Osteocyte (in vitro differentiated cells): Measurements from ENCODE around the gene KATNAL2. TPM values are rescaled to one million over a fixed set of nuclear protein-coding genes. Genes with fewer than 3 reads are reported as not detected.

Source experiments
- DNase-seq: peaks from one replicate; pipeline ENCODE4 v3.0.0; 2021; ENCODE audit warnings: mixed read lengths; ENCODE audit not compliant: unreplicated experiment; ENCODE audit errors: extremely low spot score
- H3K27ac Mint-ChIP-seq: one replicate; pipeline ENCODE4 v1.8.0; 2021; ENCODE audit warnings: mild to moderate bottlenecking, mixed read lengths; ENCODE audit not compliant: unreplicated experiment
- H3K27me3 Mint-ChIP-seq: one replicate; pipeline ENCODE4 v1.8.0; 2021; ENCODE audit warnings: mixed read lengths; ENCODE audit not compliant: unreplicated experiment
- H3K36me3 Mint-ChIP-seq: one replicate; pipeline ENCODE4 v1.8.0; 2021; ENCODE audit warnings: mixed read lengths; ENCODE audit not compliant: unreplicated experiment
- H3K4me1 Mint-ChIP-seq: one replicate; pipeline ENCODE4 v1.8.0; 2021; ENCODE audit warnings: mixed read lengths; ENCODE audit not compliant: unreplicated experiment
- H3K4me3 Mint-ChIP-seq: one replicate; pipeline ENCODE4 v1.8.0; 2021; ENCODE audit warnings: mild to moderate bottlenecking, moderate library complexity, mixed read lengths; ENCODE audit not compliant: unreplicated experiment
- H3K9me3 Mint-ChIP-seq: one replicate; pipeline ENCODE4 v1.8.0; 2021; ENCODE audit warnings: mixed read lengths; ENCODE audit not compliant: unreplicated experiment
- total RNA-seq: library from RNA; stranded (reverse); gene quantifications from 2 replicates; pipeline ENCODE4 v1.2.1, GENCODE V29; 2021
- TF ChIP-seq, protein P1 (sequence below): fragments of 200-600 bp; sonication (generic); IDR thresholded peaks from 2 replicates; pipeline ENCODE4 v1.5.0; 2021; ENCODE audit warnings: antibody characterized with exemption, mild to moderate bottlenecking, moderate library complexity

KATNAL2 gene
- total RNA-seq, 1 donor from 2014 or later = 7.9 TPM

DNA sequence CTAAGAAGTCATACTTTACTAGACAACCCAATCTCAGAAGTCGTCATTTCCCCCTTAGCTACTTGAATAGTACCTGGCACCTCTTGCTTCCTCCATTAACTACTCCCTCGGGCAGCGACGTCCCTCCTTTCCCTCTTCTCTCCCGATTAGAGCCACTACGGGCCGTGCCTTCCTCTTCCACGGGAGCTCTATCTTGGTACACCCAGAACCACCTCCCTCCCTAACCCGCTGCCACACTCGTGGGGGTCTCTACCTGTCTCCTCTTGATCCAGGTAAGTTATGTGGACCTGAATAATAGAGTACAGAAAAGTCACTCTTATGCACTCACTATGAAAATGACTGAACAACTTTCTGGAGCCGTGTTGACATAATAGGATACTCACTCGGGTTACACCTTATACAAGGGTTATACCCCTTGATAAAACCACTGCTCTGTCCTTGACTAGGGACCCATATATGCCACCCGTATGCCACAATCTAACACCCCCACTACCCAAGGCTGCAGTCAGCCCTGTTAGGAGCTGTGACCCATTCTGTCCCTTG is 233.5 kb downstream of the KATNAL2 start:
- peak overlapping the region; percentile 93 for H3K27ac Mint-ChIP-seq
- H3K4me1 Mint-ChIP-seq = peaks cover 27% of the 10 kb centered on the region
- peak overlapping the region; percentile 90 for H3K4me3 Mint-ChIP-seq
- H3K27me3 Mint-ChIP-seq = no peaks in the 10 kb centered on the region
- no peaks in the 10 kb centered on the region for H3K9me3 Mint-ChIP-seq
- peaks cover 18% of the 10 kb centered on the region for H3K36me3 Mint-ChIP-seq
- TF ChIP-seq, protein P1, sequence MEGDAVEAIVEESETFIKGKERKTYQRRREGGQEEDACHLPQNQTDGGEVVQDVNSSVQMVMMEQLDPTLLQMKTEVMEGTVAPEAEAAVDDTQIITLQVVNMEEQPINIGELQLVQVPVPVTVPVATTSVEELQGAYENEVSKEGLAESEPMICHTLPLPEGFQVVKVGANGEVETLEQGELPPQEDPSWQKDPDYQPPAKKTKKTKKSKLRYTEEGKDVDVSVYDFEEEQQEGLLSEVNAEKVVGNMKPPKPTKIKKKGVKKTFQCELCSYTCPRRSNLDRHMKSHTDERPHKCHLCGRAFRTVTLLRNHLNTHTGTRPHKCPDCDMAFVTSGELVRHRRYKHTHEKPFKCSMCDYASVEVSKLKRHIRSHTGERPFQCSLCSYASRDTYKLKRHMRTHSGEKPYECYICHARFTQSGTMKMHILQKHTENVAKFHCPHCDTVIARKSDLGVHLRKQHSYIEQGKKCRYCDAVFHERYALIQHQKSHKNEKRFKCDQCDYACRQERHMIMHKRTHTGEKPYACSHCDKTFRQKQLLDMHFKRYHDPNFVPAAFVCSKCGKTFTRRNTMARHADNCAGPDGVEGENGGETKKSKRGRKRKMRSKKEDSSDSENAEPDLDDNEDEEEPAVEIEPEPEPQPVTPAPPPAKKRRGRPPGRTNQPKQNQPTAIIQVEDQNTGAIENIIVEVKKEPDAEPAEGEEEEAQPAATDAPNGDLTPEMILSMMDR = no peak
- DNase-seq = no peak

DNA sequence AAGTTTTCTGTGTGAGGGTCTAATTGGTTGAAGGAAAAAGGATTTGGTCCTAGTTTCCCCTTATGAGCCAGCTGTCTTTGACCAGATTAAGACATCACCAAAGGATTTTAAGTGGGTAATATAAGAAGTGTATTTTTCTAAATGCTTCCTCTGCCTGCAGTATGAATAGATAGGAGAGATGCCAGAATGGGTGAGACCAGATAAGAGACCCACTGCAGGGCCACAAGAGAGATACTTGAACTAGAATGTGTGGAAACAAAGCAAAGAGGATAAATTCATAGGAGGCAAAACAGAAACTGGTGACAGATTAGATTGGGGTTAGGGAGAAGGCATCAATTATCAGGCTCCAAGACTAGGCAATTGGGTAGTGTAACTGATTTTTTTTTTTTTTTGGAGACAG is 234.0 kb downstream of the KATNAL2 start:
- Mint-ChIP-seq H3K4me3 (peak overlapping the region; percentile 90), H3K36me3 (peaks cover 23% of the 10 kb centered on the region), H3K27ac (peak overlapping the region; percentile 93), H3K4me1 (peaks cover 27% of the 10 kb centered on the region), H3K9me3 (no peaks in the 10 kb centered on the region), H3K27me3 (no peaks in the 10 kb centered on the region)
- no peak for DNase-seq
- TF ChIP-seq, protein P1 = no peak

Other genes starting within 250 kb of the KATNAL2 start
- gene ST8SIA5, start 160.5 kb upstream of the KATNAL2 start, total RNA-seq = 0.30 and 0.76 TPM in 2 replicates
- 37.9 and 50.6 TPM in 2 replicates for gene PIAS2, start 95 bp upstream of the KATNAL2 start, total RNA-seq
- gene ELOA2, start 118.0 kb downstream of the KATNAL2 start, total RNA-seq = not detected in 2 replicates
- 21.3 and 32.2 TPM in 2 replicates for gene HDHD2, start 232.9 kb downstream of the KATNAL2 start, total RNA-seq